Large intestine (tissue), 3 donors: Measurements from ENCODE around the gene HEATR3. TPM values are rescaled to one million over a fixed set of nuclear protein-coding genes. Genes with fewer than 3 reads are reported as not detected.
"Not testable (repeated sequence)": the region's sequence is repeated elsewhere in the genome, so short reads cannot be mapped to it uniquely, and the experiment has no call there.

ENCODE experiments used
- DNase-seq, 2 donors: peaks; one replicate each; pipeline versions ENCODE4 v3.0.0 to v3.0.0-alpha.2; 2013
- H3K27ac ChIP-seq: one replicate; pipeline ENCODE4 v1.5.1; 2013; ENCODE audit warnings: low read length
- H3K27me3 ChIP-seq: 2 replicates; pipeline ENCODE4 v1.6.1; 2013; ENCODE audit warnings: low read length; ENCODE audit not compliant: control insufficient read depth, insufficient read depth
- H3K36me3 ChIP-seq: 2 replicates; pipeline ENCODE4 v1.6.1; 2013; ENCODE audit warnings: low read length; ENCODE audit not compliant: control insufficient read depth, insufficient read depth
- H3K4me1 ChIP-seq: one replicate; pipeline ENCODE4 v1.6.1; 2013; ENCODE audit warnings: low read length; ENCODE audit not compliant: control insufficient read depth, insufficient read depth
- H3K4me3 ChIP-seq: one replicate; pipeline ENCODE4 v1.5.1; 2013; ENCODE audit warnings: low read length
- H3K9me3 ChIP-seq: one replicate; pipeline ENCODE4 v1.6.1; 2013; ENCODE audit warnings: mild to moderate bottlenecking, low read depth, low read length, moderate library complexity; ENCODE audit not compliant: control insufficient read depth
- WGBS: methylation state at CpG from one replicate; pipeline ENCODE4 v1.1.5; 2013; ENCODE audit warnings: low lambda C conversion rate; ENCODE audit not compliant: insufficient coverage; 5-methylcytosine and 5-hydroxymethylcytosine counted together
- polyA plus RNA-seq: library from polyadenylated mRNA; unstranded; fragments of 120-200 nt; gene quantifications from one replicate; pipeline ENCODE4 v1.2.1, GENCODE V29; 2013

HEATR3 gene
- polyA plus RNA-seq, 1 donor, result 11.7 TPM

DNA sequence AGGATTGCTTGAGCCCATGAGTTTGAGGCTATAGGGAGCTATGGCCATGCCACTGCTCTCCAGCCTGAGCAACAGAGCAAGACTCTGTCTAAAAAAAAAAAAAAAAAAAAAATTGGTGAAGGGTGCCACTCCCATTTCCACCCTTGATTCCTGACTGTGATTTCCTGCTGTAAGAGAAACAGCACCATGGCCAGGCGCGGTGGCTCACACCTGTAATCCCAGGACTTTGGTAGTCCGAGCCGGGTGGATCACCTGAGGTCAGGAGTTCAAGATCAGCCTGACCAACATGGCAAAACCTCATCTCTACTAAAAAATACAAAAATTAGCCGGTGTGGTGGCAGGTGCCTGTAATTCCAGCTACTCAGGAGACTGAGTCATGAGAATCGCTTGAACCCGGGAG, 66.8 kb downstream of the HEATR3 start:
- H3K36me3 ChIP-seq, H3K27me3 ChIP-seq, H3K4me3 ChIP-seq, H3K4me1 ChIP-seq, H3K9me3 ChIP-seq, H3K27ac ChIP-seq, DNase-seq: not testable (repeated sequence)
- WGBS, result 100% methylated on average over 1 of the region's 7 CpGs

- H3K27me3 ChIP-seq, result no peaks in the 10 kb centered on the region
Measured at GRCh38 chr16:50133214-50133613, 67.4 kb downstream of the HEATR3 start.

GRCh38 chr16:50136399-50136798, 70.6 kb downstream of the HEATR3 start:
- Histone ChIP-seq H3K27ac (no peak overlapping the region), H3K36me3 (no peaks in the 10 kb centered on the region), H3K9me3 (no peaks in the 10 kb centered on the region), H3K4me3 (no peak overlapping the region), H3K4me1 (no peaks in the 10 kb centered on the region), H3K27me3 (no peaks in the 10 kb centered on the region)
- DNase-seq, result no peak

More at GRCh38 chr16:50133214-50133613, 67.4 kb downstream of the HEATR3 start:
- no peaks in the 10 kb centered on the region for H3K36me3 ChIP-seq
- no peaks in the 10 kb centered on the region for H3K4me1 ChIP-seq
- no peak overlapping the region for H3K4me3 ChIP-seq
- WGBS, result no CpG with 5 or more reads among the region's 2 CpGs
- no peak overlapping the region for H3K27ac ChIP-seq
- no peak for DNase-seq
- H3K9me3 ChIP-seq, result no peaks in the 10 kb centered on the region

GRCh38 chr16:50137268-50137667, 71.5 kb downstream of the HEATR3 start:
- H3K4me3 ChIP-seq, result no peak overlapping the region
- WGBS, result no CpG with 5 or more reads among the region's 3 CpGs
- no peak overlapping the region for H3K27ac ChIP-seq
- H3K4me1 ChIP-seq, result no peaks in the 10 kb centered on the region
- H3K36me3 ChIP-seq, result no peaks in the 10 kb centered on the region
- no peaks in the 10 kb centered on the region for H3K27me3 ChIP-seq
- no peaks in the 10 kb centered on the region for H3K9me3 ChIP-seq
- peak in 1 of 2 donors; percentile 24 for DNase-seq

GRCh38 chr16:50139580-50139979, 73.8 kb downstream of the HEATR3 start:
- 80% methylated on average over 1 of the region's 1 CpG for WGBS
- no peak for DNase-seq

DNA sequence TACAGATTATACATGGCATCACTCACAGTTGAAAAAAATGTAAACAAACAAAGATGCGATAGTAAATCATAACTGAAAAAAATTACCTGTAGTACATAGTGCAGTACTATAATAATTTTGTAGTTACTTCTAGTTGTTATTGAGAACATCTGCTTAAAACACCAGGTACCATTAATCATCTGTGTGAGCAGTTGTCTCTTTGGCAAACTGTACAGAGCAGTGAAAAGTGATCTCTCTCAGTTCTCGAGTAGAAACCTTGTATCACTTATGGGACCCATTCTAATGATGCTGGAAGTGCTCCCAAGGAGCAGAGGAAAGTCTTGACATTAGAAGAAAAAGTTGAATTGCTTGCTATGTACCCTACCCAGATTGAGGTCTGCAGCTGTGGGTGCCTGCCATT, 78.4 kb downstream of the HEATR3 start:
- no peaks in the 10 kb centered on the region for H3K9me3 ChIP-seq
- DNase-seq, result no peak
- no peak overlapping the region for H3K27ac ChIP-seq
- no peaks in the 10 kb centered on the region for H3K4me1 ChIP-seq
- 100% methylated on average over 1 of the region's 2 CpGs for WGBS
- no peak overlapping the region for H3K4me3 ChIP-seq
- H3K27me3 ChIP-seq, result no peaks in the 10 kb centered on the region
- H3K36me3 ChIP-seq, result no peaks in the 10 kb centered on the region

More at GRCh38 chr16:50139580-50139979, 73.8 kb downstream of the HEATR3 start:
- H3K36me3 ChIP-seq, result no peaks in the 10 kb centered on the region
- no peak overlapping the region for H3K27ac ChIP-seq
- no peaks in the 10 kb centered on the region for H3K4me1 ChIP-seq
- no peak overlapping the region for H3K4me3 ChIP-seq
- no peaks in the 10 kb centered on the region for H3K9me3 ChIP-seq
- no peaks in the 10 kb centered on the region for H3K27me3 ChIP-seq

- Histone ChIP-seq H3K9me3 (no peaks in the 10 kb centered on the region), H3K36me3 (no peaks in the 10 kb centered on the region), H3K27me3 (no peaks in the 10 kb centered on the region), H3K4me1 (no peaks in the 10 kb centered on the region), H3K4me3 (no peak overlapping the region), H3K27ac (no peak overlapping the region)
- peak in 1 of 2 donors; percentile 24 for DNase-seq
- WGBS, result no CpG with 5 or more reads among the region's 9 CpGs
Measured at GRCh38 chr16:50146479-50147435, 81.0 kb downstream of the HEATR3 start.

DNA sequence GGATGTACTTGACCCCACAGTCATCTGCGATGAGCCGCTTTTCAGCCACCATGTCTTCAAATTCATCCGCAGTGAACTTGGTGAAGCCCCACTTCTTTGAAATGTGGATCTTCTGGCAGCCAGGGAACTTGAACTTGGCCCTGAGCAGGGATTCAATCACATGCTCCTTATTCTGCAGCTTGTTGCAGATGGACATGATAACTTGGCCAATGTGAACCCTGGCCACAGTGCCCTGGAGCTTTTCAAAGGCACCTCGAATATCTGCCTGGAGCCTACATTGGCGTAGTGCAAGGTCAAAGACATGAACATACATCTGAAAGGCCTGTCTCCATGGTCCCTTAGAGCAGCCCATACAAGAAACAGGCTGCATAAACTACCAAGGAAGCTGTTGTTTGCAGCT, 85.6 kb downstream of the HEATR3 start:
- no peak overlapping the region for H3K27ac ChIP-seq
- no peaks in the 10 kb centered on the region for H3K27me3 ChIP-seq
- peaks cover 3% of the 10 kb centered on the region for H3K4me1 ChIP-seq
- H3K36me3 ChIP-seq, result no peaks in the 10 kb centered on the region
- DNase-seq, result peak in 1 of 2 donors; percentile 33
- no peaks in the 10 kb centered on the region for H3K9me3 ChIP-seq
- H3K4me3 ChIP-seq, result no peak overlapping the region
- no CpG with 5 or more reads among the region's 5 CpGs for WGBS

- Histone ChIP-seq H3K27ac (no peak overlapping the region), H3K4me1 (peaks cover 3% of the 10 kb centered on the region), H3K9me3 (no peaks in the 10 kb centered on the region), H3K36me3 (no peaks in the 10 kb centered on the region), H3K27me3 (no peaks in the 10 kb centered on the region), H3K4me3 (no peak overlapping the region)
- DNase-seq, result peak in 1 of 2 donors; percentile 14
- no CpG with 5 or more reads among the region's 11 CpGs for WGBS
Measured at GRCh38 chr16:50151756-50152155, 86.0 kb downstream of the HEATR3 start.

GRCh38 chr16:50152351-50152806, 86.6 kb downstream of the HEATR3 start:
- Histone ChIP-seq H3K4me3 (peak overlapping the region; percentile 63), H3K27ac (peak overlapping the region; percentile 96), H3K27me3 (no peaks in the 10 kb centered on the region), H3K36me3 (no peaks in the 10 kb centered on the region), H3K9me3 (no peaks in the 10 kb centered on the region), H3K4me1 (peaks cover 3% of the 10 kb centered on the region)
- DNase-seq, result peak in 1 of 2 donors; percentile 68
- WGBS, result no CpG with 5 or more reads among the region's 24 CpGs
